Measurements from ENCODE around the gene CD300LF.

DNA sequence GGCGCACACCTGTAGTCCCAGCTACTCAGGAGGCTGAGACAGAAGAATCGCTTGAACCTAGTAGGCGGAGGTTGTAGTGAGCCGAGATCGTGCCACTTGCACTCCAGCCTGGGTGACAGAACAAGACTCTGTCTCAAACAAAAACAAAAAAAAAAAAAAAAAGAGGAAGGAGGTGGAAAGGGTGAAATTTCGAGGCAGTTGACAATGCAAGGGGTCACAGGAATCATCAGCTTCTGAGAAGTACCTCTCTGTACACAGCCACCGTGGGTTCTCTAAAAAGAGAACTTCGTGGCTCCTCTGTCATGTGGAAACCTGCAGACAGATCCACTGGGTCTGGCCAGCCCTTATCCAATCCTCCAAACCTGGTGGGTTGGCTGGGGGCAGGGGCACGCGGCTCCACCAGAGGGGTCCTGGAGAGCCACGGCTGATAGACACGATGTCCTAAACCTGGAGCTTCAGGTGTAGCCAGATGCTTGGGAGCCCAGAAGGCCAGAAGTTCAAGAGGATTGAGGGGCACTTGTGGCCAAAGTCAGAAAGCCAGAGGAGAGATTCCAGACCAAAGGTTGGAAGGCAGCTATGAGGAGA lies 540 bp upstream of the CD300LF start:
- TF ChIP-seq, protein P1, sequence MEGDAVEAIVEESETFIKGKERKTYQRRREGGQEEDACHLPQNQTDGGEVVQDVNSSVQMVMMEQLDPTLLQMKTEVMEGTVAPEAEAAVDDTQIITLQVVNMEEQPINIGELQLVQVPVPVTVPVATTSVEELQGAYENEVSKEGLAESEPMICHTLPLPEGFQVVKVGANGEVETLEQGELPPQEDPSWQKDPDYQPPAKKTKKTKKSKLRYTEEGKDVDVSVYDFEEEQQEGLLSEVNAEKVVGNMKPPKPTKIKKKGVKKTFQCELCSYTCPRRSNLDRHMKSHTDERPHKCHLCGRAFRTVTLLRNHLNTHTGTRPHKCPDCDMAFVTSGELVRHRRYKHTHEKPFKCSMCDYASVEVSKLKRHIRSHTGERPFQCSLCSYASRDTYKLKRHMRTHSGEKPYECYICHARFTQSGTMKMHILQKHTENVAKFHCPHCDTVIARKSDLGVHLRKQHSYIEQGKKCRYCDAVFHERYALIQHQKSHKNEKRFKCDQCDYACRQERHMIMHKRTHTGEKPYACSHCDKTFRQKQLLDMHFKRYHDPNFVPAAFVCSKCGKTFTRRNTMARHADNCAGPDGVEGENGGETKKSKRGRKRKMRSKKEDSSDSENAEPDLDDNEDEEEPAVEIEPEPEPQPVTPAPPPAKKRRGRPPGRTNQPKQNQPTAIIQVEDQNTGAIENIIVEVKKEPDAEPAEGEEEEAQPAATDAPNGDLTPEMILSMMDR (conservative IDR thresholded peaks at IDR 0.05) = no peak
- TF ChIP-seq ZFX (IDR thresholded peaks at IDR 0.05) = no peak

Measured in C4-2B (cell line).